Breast epithelium (tissue), 4 donors: ENCODE data around the gene TNFRSF6B. TPM values are rescaled to one million over a fixed set of nuclear protein-coding genes. Genes with fewer than 3 reads are reported as not detected.

Experiments
- DNase-seq, 2 donors: peaks; one replicate each; pipeline ENCODE4 v3.0.0-alpha.2; 2019; ENCODE audit warnings: low spot score in 2 of 2
- H3K27ac ChIP-seq, 2 donors: fragments of 200-600 bp; sonication (generic) in 1 of 2; one replicate each; pipeline ENCODE4 v1.5.1; 2016 to 2019; ENCODE audit warnings: mild to moderate bottlenecking in 1 of 2
- H3K27me3 ChIP-seq, 2 donors: fragments of 200-600 bp; sonication (generic) in 1 of 2; one replicate each; pipeline versions ENCODE4 v1.5.1 to v1.6.0; 2017 to 2019; ENCODE audit warnings: control low read depth in 1 of 2, mild to moderate bottlenecking in 1 of 2
- H3K36me3 ChIP-seq: fragments of 200-600 bp; one replicate; pipeline ENCODE4 v1.5.1; 2019
- H3K4me1 ChIP-seq, 2 donors: fragments of 200-600 bp; sonication (generic); one replicate each; pipeline ENCODE4 v1.5.1; 2016 to 2019; ENCODE audit warnings: control low read depth in 1 of 2
- H3K4me3 ChIP-seq, 3 donors: fragments of 200-600 bp; sonication (generic); 1 replicate in 2 of 3; 2 replicates in 1 of 3; pipeline ENCODE4 v1.5.1; 2016 to 2019; ENCODE audit warnings: mild to moderate bottlenecking in 3 of 3, moderate library complexity in 2 of 3
- H3K9me3 ChIP-seq, 2 donors: fragments of 200-600 bp; sonication (generic) in 1 of 2; one replicate each; pipeline ENCODE4 v1.5.1; 2016 to 2019; ENCODE audit warnings: control low read depth in 1 of 2
- POLR2A ChIP-seq: fragments of 450-650 bp; IDR thresholded peaks from one replicate; pipeline ENCODE4 v1.6.1; 2016; ENCODE audit warnings: antibody characterized with exemption, mild to moderate bottlenecking, moderate library complexity
- POLR2AphosphoS5 ChIP-seq, 3 donors: sonication (generic); formaldehyde crosslinking; IDR thresholded peaks; one replicate each; pipeline ENCODE4 v1.6.1; 2017; ENCODE audit warnings: antibody characterized with exemption in 3 of 3
- intact Hi-C: fragments of 100-400 bp; cut with DNase I; formaldehyde crosslinking; loops from one replicate; pipeline ENCODE4 v1.15.1; 2023; ENCODE audit warnings: low total_unique reads
- total RNA-seq, 3 donors: library from RNA; depleted of rRNA; stranded (reverse); fragments of >200 nt; gene quantifications; one replicate each; pipeline ENCODE4 v1.1.0, GENCODE V29; 2016
- TF ChIP-seq, protein P1 (sequence below), 3 donors: fragments of 450-650 bp; IDR thresholded peaks; one replicate each; pipeline ENCODE4 v1.5.1; 2016 to 2017; ENCODE audit warnings: antibody characterized with exemption in 3 of 3, mild to moderate bottlenecking in 3 of 3, moderate library complexity in 3 of 3

The TNFRSF6B gene
- total RNA-seq, 3 donors from 2014 or later: 2.8 to 40.0 (median 7.4) TPM

DNA sequence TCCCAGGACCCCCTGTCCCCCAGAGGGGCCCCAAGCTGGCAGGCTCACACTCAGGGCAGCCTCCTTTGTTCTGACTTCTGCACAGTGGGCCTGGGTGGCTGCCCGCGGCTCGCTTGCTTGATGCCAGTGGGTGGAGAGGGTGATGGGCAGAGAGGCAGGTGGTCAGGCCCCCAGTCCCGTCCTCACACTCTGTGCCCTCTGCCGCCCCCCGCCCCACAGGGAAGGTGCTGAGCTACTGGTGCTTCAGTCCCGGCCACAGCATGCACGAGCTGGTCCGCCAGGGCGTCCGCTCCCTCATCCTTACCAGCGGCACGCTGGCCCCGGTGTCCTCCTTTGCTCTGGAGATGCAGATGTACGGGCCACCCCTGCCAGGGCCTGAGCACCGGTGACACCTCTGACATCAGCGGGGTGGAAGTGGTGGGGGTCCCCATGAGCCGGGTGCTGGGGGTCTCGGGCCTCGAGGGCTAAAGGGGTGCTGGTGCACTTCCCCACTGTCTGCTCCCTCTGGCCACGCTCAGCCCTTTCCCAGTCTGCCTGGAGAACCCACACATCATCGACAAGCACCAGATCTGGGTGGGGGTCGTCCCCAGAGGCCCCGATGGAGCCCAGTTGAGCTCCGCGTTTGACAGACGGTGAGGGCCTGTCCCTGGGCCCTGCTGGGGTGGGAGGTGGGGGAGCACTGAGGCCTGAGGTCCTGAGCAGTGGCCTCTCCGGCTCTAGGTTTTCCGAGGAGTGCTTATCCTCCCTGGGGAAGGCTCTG, 8.9 kb upstream of the TNFRSF6B start:
- intact Hi-C loops: no loop called here
- Histone ChIP-seq H3K36me3 (no peaks in the 10 kb centered on the region), H3K27ac (peak overlapping the region; percentile 45 to 96), H3K4me3 (no peak overlapping the region), H3K4me1 (peaks cover 5 to 13% of the 10 kb centered on the region in 2 donors), H3K9me3 (no peaks in the 10 kb centered on the region), H3K27me3 (no peaks in the 10 kb centered on the region)
- TF ChIP-seq POLR2AphosphoS5 (IDR thresholded peaks at IDR 0.05): no peak
- TF ChIP-seq, protein P1, sequence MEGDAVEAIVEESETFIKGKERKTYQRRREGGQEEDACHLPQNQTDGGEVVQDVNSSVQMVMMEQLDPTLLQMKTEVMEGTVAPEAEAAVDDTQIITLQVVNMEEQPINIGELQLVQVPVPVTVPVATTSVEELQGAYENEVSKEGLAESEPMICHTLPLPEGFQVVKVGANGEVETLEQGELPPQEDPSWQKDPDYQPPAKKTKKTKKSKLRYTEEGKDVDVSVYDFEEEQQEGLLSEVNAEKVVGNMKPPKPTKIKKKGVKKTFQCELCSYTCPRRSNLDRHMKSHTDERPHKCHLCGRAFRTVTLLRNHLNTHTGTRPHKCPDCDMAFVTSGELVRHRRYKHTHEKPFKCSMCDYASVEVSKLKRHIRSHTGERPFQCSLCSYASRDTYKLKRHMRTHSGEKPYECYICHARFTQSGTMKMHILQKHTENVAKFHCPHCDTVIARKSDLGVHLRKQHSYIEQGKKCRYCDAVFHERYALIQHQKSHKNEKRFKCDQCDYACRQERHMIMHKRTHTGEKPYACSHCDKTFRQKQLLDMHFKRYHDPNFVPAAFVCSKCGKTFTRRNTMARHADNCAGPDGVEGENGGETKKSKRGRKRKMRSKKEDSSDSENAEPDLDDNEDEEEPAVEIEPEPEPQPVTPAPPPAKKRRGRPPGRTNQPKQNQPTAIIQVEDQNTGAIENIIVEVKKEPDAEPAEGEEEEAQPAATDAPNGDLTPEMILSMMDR (IDR thresholded peaks at IDR 0.05): no peak
- TF ChIP-seq POLR2A: no peak
- no peak for DNase-seq

DNA sequence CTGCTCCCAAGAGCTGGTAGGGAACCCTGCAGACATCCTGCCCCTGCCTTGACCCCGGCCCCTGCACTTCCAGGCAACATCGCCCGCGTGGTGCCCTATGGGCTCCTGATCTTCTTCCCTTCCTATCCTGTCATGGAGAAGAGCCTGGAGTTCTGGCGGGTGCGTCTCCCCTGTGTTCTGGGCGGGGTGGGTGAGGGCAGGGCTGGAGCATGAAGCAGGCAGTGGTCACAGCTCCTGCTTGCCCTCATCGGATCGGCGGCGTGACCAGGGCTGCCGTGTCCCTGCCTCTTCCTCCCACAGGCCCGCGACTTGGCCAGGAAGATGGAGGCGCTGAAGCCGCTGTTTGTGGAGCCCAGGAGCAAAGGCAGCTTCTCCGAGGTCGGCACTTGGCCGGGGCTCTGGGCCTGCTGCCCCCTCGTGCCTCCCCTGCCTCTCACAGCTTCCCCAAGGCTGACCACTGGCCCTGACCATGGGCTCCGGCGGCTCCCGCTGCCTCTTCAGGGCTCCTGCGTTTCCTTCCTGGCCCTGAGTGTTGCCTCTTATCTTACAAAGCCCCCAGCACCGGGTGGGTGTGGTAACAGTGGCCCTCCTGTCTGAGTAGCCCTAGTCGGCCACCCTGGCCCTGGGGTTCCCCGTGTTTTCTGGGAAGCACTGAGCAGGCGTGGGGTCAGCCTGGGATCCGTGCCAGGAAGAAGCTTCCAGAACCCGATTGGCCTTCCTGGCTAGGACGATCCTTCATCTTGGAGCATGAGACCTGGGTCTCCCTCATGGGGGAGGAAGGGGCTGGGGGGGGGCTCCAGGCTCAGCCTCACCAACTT, 8.0 kb upstream of the TNFRSF6B start:
- intact Hi-C loops: no loop called here

DNA sequence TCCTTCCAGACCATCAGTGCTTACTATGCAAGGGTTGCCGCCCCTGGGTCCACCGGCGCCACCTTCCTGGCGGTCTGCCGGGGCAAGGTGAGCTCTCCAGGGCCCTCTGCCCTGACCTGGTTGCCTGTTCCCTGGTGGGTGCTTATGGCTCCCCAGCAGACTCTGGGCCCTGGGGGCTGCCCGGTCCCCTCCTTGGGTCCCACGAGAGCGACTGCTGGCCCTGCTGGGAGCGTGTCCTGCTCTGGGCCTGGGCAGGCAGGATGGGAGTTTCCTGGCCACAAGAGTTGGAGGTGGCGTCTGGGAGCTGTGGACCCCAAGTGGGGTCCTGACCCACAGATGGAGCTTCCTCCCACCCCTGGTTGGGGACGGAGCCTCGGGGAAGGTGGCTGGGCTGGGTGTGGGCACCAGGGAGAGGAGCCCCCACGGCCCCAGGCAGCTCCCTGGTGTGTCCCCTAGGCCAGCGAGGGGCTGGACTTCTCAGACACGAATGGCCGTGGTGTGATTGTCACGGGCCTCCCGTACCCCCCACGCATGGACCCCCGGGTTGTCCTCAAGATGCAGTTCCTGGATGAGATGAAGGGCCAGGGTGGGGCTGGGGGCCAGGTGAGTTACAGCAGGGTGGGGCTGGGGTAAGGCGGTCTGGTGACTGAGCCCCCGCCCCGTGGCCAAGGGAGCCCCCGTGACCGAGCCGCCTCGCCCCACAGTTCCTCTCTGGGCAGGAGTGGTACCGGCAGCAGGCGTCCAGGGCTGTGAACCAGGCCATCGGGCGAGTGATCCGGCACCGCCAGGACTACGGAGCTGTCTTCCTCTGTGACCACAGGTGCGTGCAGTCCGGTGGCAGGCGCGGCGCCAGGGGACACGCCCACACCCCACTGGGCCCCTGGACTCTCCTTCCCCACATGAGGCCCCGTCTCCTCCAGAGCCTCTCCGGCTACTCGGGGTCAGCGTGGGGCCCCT, 7.1 kb upstream of the TNFRSF6B start:
- no peak overlapping the region for H3K4me3 ChIP-seq
- intact Hi-C loops: no loop called here
- no peak for DNase-seq
- TF ChIP-seq POLR2A (no peak), POLR2AphosphoS5 (IDR thresholded peaks at IDR 0.05) (no peak)
- TF ChIP-seq, protein P1 (IDR thresholded peaks at IDR 0.05): no peak
- peak overlapping the region in 1 of 2 donors; percentile 96 for H3K27ac ChIP-seq
- peaks cover 0 to 9% of the 10 kb centered on the region in 2 donors for H3K4me1 ChIP-seq
- no peaks in the 10 kb centered on the region for H3K9me3 ChIP-seq
- H3K27me3 ChIP-seq: no peaks in the 10 kb centered on the region
- no peaks in the 10 kb centered on the region for H3K36me3 ChIP-seq

More for the DNA sequence above, 8.0 kb upstream of the TNFRSF6B start:
- no peak for DNase-seq
- Histone ChIP-seq H3K27ac (peak overlapping the region in 1 of 2 donors; percentile 96), H3K4me3 (no peak overlapping the region), H3K9me3 (no peaks in the 10 kb centered on the region), H3K36me3 (no peaks in the 10 kb centered on the region), H3K4me1 (peaks cover 0 to 9% of the 10 kb centered on the region in 2 donors), H3K27me3 (no peaks in the 10 kb centered on the region)
- TF ChIP-seq POLR2A: no peak
- no peak for TF ChIP-seq POLR2AphosphoS5 (IDR thresholded peaks at IDR 0.05)
- TF ChIP-seq, protein P1 (IDR thresholded peaks at IDR 0.05): no peak

DNA sequence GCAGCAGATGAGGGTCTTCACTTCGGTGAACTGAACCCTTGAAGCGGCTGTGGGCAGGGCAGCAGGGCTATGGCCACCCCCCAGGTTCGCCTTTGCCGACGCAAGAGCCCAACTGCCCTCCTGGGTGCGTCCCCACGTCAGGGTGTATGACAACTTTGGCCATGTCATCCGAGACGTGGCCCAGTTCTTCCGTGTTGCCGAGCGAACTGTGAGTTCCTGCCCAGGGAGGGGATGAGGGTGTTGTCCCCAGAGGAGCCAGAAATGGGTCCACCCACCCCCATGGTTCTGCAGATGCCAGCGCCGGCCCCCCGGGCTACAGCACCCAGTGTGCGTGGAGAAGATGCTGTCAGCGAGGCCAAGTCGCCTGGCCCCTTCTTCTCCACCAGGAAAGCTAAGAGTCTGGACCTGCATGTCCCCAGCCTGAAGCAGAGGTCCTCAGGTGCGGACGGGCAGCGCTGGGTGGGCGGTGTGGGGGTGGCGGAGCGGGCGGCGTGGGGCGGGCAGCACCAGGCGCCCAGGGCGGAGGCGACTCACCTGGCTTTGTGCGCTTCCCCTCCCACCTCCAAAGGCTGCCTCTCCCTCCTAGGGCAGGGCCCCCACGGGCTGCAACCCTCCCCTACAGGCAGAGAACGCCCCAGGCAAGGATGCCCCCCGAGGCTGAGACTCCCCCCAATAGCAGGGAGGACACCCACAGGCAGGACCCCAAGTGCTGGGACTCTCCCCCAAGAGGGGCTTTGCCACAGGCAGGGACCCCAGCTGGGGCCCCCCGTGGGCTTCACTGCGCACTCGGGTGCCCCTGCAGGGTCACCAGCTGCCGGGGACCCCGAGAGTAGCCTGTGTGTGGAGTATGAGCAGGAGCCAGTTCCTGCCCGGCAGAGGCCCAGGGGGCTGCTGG, 6.2 kb upstream of the TNFRSF6B start:
- TF ChIP-seq POLR2AphosphoS5 (IDR thresholded peaks at IDR 0.05): no peak
- TF ChIP-seq, protein P1 (IDR thresholded peaks at IDR 0.05): no peak
- no peak for TF ChIP-seq POLR2A
- Histone ChIP-seq H3K9me3 (no peaks in the 10 kb centered on the region), H3K4me3 (no peak overlapping the region), H3K4me1 (peaks cover 0 to 9% of the 10 kb centered on the region in 2 donors), H3K27me3 (no peaks in the 10 kb centered on the region), H3K27ac (peak overlapping the region in 1 of 2 donors; percentile 96), H3K36me3 (no peaks in the 10 kb centered on the region)
- no peak for DNase-seq
- intact Hi-C loops: no loop called here
